Measurements from ENCODE around the gene ADAM29.
"Not testable (repeated sequence)": the region's sequence is repeated elsewhere in the genome, so short reads cannot be mapped to it uniquely, and the experiment has no call there.

The ADAM29 gene

DNA sequence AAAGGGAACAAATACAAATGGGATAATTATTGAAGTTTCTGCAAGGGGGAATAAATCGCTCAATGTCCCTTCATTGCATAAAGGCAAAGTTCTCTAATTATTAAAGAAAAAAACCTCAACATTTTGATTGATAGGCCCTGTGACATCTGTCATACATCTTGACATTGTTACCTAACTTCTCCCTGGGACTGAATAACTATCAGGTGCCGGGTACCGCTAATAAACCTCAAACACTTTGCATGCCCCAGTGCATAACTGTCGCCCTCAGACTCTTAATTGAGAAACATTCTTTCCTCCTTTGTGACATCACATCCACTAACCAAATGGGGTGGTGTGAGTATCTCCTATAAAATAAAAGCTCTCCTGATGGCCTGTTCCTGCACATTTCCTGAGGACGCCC lies at the start of gene ADAM29:
Gene ADAM29 (plus strand): TSS at position 301 of the 400 bp plus-strand sequence. CDS start 57,168 bp downstream, outside the sequence.
- no peak for DNase-seq (ENCODE audit: low read depth)

DNA sequence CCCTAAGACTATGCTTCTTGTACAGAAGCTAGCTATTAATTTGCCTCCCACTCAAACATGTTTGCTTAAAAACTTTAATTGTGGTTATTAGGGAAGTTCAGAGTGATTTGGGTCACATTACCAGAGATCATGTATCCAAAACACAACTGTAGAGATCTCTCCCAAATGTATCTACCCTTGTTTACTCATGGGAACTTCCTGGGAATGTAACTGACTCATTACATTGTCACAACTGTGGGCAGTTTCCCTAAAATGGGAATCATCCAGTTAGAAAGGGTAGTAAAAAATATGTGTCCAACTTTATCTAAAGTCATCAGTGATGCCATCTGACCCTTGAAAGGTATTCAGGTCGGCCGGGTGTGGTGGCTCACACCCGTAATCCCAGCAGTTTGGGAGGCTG lies 48.8 kb upstream of the ADAM29 start:
- DNase-seq (ENCODE audit: low read depth), result peak; percentile 13

DNA sequence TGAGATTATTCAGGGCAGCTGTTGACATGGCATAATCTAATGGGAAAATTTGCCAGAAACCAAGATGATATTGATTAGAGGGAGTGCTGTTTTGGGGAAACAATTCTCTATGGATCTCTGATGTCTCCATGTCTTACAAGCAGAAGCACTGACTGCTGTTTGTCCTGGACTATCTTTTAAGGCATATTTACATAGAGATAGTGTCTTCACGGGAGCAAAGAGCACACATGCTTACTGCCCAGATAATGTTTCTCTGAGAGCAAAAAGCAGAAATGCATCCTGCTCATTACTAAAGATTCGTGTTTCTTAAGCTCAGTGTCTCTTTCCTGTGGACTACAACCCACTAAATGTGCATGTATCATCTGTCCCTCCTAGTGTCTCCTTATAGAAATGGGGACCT lies 47.8 kb upstream of the ADAM29 start:
- DNase-seq (ENCODE audit: low read depth), result no peak

GRCh38 chr4:174871407-174871806 lies 46.8 kb upstream of the ADAM29 start:
- DNase-seq (ENCODE audit: low read depth), result no peak

DNA sequence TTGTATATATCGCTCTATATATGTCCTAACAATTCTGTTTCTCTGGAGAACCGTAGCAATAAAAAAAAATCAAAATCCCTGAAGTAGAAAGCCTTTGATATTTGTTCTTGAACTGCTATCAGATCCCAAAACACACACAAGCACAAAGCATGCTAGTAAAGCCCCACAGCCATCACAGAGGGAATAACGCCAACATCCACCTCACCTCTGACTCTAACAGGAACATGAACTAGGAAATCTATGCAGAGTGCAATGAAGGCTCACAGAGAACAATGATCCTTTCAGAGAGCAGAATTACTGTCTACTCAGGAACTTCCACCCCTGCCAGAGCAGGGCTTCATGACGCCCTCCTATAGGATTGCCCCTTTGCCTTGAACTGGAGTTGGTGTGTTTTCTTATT lies 45.0 kb upstream of the ADAM29 start:
- not testable (repeated sequence) for DNase-seq (ENCODE audit: low read depth)

DNA sequence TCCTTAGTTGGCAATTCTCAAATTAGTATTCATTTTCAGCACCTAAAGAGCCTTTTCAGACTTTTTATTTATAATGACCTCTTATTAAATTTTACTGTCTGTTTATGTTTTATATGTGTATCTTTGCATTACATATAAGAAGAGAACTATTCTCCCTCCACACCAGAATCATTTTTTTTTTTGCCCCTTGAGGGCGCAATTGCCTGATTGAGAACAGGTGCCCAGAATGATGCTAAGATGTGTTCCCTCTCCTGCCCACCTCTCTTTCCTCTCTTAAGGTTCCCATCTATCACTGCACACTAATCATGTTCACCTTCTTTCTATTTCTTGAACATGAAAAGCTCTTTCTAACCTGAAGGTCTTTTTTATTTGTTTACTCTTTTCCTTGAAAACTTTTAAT lies 44.2 kb upstream of the ADAM29 start:
- DNase-seq (ENCODE audit: low read depth), result no peak

GRCh38 chr4:174874898-174875297 lies 43.3 kb upstream of the ADAM29 start:
- DNase-seq (ENCODE audit: low read depth), result no peak

- DNase-seq (ENCODE audit: low read depth), result no peak
Measured at GRCh38 chr4:174880001-174880400, 38.2 kb upstream of the ADAM29 start.

DNA sequence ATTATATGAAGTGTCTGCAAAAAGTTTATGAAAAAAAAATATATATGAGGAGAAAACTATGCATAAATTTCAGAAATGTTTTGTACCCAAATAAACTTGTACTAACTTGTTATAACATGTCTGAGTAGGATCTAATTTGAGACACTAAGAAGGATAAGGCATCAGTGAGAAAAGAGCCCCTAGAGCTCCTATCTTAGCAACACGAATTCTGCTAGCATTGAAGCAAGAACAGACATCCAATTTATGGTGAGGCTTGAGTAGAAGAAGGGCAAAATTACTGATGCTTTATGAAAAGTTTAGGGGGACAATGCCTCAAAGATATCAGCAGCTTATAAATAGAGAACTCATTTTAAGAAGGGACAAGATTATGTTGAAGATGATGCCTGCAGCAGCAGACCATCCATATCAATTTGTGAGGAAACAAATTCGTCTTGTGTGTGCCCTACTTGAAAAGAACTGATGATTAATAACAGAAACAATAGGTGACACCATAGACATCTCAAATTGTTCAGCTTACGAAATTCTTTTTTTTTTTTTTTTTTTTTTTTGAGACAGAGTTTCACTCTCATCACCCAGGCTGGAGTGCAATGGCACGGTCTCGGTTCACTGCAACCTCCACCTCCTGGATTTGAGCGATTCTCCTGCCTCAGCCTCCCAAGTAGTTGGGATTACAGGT lies 35.7 kb upstream of the ADAM29 start:
- no peak for DNase-seq (ENCODE audit: low read depth)

DNA sequence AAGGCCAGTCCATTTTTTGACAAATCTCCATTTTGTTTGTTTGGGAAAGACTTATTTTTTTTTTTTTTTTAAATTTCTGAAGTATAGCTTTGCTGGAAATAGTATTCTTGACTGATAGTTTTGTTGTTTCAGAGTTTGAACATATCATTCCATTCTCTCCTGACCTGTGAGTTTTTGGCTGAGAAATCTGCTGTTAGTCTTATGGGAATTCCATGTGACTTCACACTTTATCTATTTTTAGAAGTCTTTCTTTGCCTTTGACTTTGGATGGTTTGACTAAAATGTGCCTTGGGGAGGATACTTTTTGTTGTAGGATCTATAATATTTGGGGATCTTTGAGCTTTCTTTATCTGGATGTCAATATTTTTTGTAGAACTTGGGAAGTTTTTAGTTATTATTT lies 10.7 kb upstream of the ADAM29 start:
- DNase-seq (ENCODE audit: low read depth), result no peak

DNA sequence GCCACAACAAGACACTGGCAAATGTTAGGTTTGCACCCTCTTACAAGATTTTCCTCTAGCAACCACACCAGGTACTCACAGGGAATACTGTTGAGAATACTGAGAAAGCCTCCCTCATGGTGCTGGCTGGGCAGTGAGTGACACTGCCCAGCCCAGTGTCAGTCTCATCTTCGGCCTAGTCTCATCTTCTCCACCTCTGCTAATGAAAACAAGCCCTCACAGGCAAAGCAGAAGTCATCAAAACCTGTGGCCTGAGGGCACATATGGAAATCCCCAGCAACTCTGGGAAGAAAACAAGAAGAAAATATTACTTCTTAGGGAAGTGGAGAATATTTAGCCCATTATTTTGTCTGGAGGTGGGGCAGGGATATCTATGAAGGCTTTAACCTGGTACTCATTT lies 7.9 kb upstream of the ADAM29 start:
- no peak for DNase-seq (ENCODE audit: low read depth)

- no peak for DNase-seq (ENCODE audit: low read depth)
Measured at GRCh38 chr4:174912919-174913543, 5.1 kb upstream of the ADAM29 start.

DNA sequence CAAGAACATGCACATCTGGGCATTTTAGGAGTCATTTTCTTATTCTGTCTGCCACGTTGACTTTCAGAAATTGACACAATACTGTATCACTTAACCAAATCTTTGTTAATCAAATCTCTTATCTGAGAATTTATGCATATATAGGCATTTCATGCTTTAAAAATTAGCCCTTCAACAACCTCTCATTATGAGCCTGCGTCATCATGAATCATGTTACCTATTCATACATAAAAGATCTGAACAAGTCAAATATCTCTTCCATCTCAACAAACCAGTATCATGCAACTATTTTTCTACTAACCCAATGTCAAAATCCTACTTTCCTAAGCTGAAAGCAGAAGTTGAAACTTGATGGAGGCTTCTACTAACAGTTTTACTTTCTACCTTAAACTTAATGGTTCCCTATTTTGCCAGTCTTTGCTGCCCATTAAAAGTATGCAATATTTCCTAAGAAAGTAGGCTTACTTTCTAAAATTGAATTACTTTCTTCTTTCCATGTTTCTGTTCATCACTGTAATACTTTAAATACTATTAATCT lies 1.8 kb downstream of the ADAM29 start:
- DNase-seq (ENCODE audit: low read depth), result no peak

DNA sequence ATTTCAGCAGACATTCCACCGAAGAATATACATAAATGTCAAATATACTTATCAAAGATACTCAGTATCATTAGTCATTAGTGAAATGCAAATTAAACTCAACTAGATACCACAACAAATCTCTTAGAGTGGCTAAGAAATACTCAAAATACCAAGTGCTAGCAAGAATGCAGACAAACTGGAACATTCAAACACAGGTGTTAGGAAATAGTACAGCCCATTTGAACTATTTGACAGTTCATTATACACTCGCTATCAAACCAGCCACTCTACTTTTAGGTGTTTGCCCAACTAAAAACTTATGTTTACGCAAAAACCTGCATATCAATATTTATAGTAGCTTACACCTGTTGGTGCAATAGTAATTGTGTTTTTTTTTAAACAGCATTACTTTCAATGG lies 8.8 kb downstream of the ADAM29 start:
- DNase-seq (ENCODE audit: low read depth), result no peak

DNA sequence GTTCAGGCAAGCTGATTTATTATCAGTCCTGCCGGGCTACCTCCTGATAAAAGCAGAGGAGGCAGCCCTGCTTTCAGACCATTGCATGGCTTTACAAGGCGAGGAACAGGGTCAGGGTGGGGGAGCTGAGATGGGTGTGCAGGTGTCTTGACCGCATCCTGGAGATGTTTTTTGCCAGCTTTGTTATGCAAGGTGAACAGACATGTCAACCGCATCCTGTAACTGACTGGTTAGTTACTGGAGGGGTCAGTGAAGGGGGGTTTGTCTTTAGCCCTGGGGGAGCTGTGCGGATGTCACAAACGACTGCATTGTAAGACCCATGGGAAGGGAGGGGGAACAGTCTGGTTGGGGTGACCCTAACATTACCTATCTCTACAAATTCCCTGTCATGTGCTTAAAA lies 10.0 kb downstream of the ADAM29 start:
- no peak for DNase-seq (ENCODE audit: low read depth)

DNA sequence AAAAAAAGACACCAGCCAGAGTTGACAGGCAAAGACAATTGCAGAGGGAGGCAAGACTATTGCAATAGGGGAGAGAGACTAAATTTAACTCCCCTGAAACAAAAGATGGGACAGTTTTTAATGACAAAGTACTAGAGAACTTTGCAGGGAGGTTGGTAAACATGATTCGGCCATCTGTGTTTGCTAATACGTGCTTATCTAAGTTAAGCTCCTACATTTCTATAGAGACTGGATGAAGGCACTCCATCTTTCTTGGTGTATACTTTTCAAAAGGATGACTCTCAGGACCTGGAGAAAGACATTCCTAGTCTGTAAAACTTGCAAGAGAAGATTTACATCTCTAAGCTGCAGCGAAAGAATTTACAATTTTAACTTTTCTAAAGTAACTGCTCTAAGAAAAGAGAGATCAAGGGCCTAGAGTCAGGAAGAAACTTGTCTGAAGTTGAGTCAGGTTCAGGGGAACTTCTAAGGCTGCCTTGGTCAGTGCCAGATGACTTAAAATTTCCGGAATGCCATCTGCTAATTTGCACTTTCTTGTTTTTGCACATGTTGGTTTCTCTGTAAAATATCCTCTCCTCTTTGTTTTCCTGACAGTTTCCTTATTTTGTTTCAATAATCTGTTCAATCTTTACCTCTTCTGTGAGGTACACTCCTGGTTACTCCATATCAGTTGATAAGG lies 10.6 kb downstream of the ADAM29 start:
- no peak for DNase-seq (ENCODE audit: low read depth)

DNA sequence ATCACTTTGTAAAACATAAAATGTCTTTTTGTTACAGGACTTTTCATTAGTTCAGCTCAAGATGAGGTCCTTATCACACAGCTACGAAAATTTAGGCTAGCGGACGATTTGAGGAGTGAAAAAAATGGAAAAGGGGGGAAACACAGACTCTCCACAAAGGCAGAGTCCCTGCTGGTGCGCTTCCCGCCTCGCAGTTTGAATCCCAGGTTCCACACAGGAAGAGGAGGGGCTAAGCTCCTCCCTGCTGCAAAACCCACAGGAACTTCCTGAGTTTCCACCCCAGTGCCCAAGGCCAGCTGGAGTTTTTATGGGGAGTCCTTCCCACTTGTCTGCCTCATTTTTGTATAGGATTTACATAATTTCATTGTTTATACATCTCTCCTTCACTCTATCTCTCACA lies 11.2 kb downstream of the ADAM29 start:
- DNase-seq (ENCODE audit: low read depth), result no peak

DNA sequence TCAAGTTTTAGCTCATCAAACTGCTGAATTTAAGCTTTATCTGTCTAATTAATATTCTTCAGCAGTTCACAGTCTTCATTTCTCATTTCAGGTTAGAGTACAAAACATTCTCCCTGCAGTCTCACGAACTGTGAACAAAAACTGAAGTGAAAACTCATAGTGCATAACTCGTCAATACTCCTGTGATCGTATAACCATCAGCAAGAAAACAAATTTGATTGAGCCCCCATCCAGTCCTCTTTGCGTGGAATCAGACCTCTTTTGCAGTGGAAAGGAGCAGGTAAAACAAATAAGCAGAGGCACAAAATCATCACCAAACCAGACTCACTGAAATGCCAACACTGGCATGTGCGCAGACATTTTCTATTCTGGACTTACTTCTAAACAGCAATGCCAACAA lies 12.7 kb downstream of the ADAM29 start:
- DNase-seq (ENCODE audit: low read depth), result no peak

- no peak for DNase-seq (ENCODE audit: low read depth)
Measured at GRCh38 chr4:174933083-174933482, 14.9 kb downstream of the ADAM29 start.

DNA sequence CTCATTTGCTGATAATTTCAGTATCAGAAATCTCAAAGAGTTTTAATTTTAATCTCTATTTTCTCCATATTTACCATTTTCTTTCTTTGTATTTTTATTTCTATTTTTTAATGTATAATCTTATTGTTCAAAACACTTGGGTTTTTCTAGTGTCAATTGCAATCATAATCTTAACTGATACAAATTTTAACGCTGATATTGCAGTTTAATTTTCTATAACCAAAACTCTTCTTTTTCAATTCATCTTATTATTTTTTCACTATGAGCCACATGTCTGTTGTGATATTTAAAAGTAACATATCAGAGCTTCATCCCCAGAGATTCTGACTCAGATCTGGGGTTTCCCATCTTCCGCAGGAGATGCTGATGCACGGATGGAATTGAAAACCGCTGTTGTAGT lies 16.2 kb downstream of the ADAM29 start:
- DNase-seq (ENCODE audit: low read depth), result no peak

DNA sequence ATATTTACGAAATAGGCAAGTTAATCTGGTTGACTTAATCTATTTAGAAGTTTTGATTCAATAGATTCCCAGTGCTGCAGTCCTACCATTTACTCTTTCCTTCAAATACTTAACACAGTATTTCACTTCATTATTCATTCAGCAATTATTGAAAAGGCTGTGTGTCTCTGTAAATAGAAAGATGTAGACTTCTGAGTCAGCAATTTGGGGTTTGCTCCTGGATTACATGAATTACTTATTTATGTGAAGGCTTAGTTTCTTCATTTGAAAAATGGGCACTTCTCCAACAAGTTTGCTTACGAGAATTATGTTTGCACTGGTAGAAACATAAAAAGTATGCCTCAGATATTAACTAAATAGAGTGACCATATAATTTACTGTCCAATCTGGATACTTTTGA lies 17.4 kb downstream of the ADAM29 start:
- no peak for DNase-seq (ENCODE audit: low read depth)

GRCh38 chr4:174940002-174940401 lies 21.8 kb downstream of the ADAM29 start:
- no peak for DNase-seq (ENCODE audit: low read depth)

DNA sequence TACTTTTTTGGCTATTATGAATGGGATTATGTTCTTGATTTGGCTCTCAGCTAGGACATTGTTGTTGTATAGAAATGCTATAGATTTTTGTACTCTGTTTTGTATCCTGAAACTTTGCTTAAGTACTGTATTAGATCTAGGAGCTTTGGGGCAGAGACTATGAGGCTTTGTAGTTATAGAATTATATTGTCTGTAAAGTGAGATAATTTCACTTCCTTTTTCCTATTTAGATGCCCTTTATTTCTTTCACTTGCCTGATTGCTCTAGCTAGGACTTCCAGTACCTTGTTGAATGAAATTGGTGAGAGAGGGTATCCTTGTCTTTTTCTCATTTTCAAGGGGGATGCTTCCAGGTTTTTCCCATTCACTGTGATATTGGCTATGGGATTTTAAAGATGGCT lies 28.1 kb downstream of the ADAM29 start:
- no peak for DNase-seq (ENCODE audit: low read depth)

All from HS-5 (cell line).